Measurements from ENCODE around the gene PLEKHN1. TPM values are rescaled to one million over a fixed set of nuclear protein-coding genes. Genes with fewer than 3 reads are reported as not detected.
"Not testable (repeated sequence)": the region's sequence is repeated elsewhere in the genome, so short reads cannot be mapped to it uniquely, and the experiment has no call there.

Gene PLEKHN1
- total and polyA plus RNA-seq, 2 donors, result 1.1 to 4.2 TPM

GRCh38 chr1:975365-975764 is 9.1 kb downstream of the PLEKHN1 start:
- H3K4me1 ChIP-seq (ENCODE audit: insufficient read depth), result no peaks in the 10 kb centered on the region
- H3K4me3 ChIP-seq (ENCODE audit: low read depth, low read length), result no peak overlapping the region
- WGBS, result 75% methylated on average over 9 of the region's 9 CpGs
- no peaks in the 10 kb centered on the region for H3K36me3 ChIP-seq (ENCODE audit: insufficient read depth)
- H3K27ac ChIP-seq (ENCODE audit: low read depth), result no peak overlapping the region
- no peak for DNase-seq (ENCODE audit: extremely low spot score)

- H3K36me3 ChIP-seq (ENCODE audit: insufficient read depth), result no peaks in the 10 kb centered on the region
- H3K4me1 ChIP-seq (ENCODE audit: insufficient read depth), result no peaks in the 10 kb centered on the region
- peak overlapping the region; percentile 31 for H3K4me3 ChIP-seq (ENCODE audit: low read depth, low read length)
- peak overlapping the region; percentile 58 for H3K27ac ChIP-seq (ENCODE audit: low read depth)
- DNase-seq (ENCODE audit: extremely low spot score), result peak; percentile 32
- 5% methylated on average over 40 of the region's 40 CpGs for WGBS
These were observed 9.8 kb downstream of the PLEKHN1 start for GRCh38 chr1:975896-976683.

- H3K27ac ChIP-seq (ENCODE audit: low read depth); DNase-seq (ENCODE audit: extremely low spot score); H3K36me3 ChIP-seq (ENCODE audit: insufficient read depth); H3K4me3 ChIP-seq (ENCODE audit: low read depth, low read length); H3K4me1 ChIP-seq (ENCODE audit: insufficient read depth): not testable (repeated sequence)
- WGBS, result 56% methylated on average over 16 of the region's 39 CpGs
These were observed 10.5 kb downstream of the PLEKHN1 start for GRCh38 chr1:976791-977190.

- DNase-seq (ENCODE audit: extremely low spot score), result no peak
- H3K4me3 ChIP-seq (ENCODE audit: low read depth, low read length), result no peak overlapping the region
- no peaks in the 10 kb centered on the region for H3K36me3 ChIP-seq (ENCODE audit: insufficient read depth)
- no peak overlapping the region for H3K27ac ChIP-seq (ENCODE audit: low read depth)
- 87% methylated on average over 44 of the region's 44 CpGs for WGBS
- H3K4me1 ChIP-seq (ENCODE audit: insufficient read depth), result no peaks in the 10 kb centered on the region
These were observed 12.0 kb downstream of the PLEKHN1 start for GRCh38 chr1:978069-978834.

GRCh38 chr1:978835-979743 is 12.8 kb downstream of the PLEKHN1 start:
- 87% methylated on average over 60 of the region's 60 CpGs for WGBS
- H3K4me1 ChIP-seq (ENCODE audit: insufficient read depth), result no peaks in the 10 kb centered on the region

GRCh38 chr1:979744-980072 is 13.4 kb downstream of the PLEKHN1 start:
- WGBS, result 85% methylated on average over 9 of the region's 9 CpGs
- Histone ChIP-seq H3K4me1 (ENCODE audit: insufficient read depth) (no peaks in the 10 kb centered on the region), H3K27ac (ENCODE audit: low read depth) (no peak overlapping the region), H3K36me3 (ENCODE audit: insufficient read depth) (no peaks in the 10 kb centered on the region), H3K4me3 (ENCODE audit: low read depth, low read length) (no peak overlapping the region)
- no peak for DNase-seq (ENCODE audit: extremely low spot score)

More at GRCh38 chr1:978835-979743, 12.8 kb downstream of the PLEKHN1 start:
- Histone ChIP-seq H3K4me3 (ENCODE audit: low read depth, low read length) (no peak overlapping the region), H3K36me3 (ENCODE audit: insufficient read depth) (no peaks in the 10 kb centered on the region), H3K27ac (ENCODE audit: low read depth) (no peak overlapping the region)
- DNase-seq (ENCODE audit: extremely low spot score), result no peak

- Histone ChIP-seq H3K27ac (ENCODE audit: low read depth) (no peak overlapping the region), H3K4me3 (ENCODE audit: low read depth, low read length) (no peak overlapping the region), H3K4me1 (ENCODE audit: insufficient read depth) (no peaks in the 10 kb centered on the region), H3K36me3 (ENCODE audit: insufficient read depth) (no peaks in the 10 kb centered on the region)
- WGBS, result 75% methylated on average over 13 of the region's 13 CpGs
- DNase-seq (ENCODE audit: extremely low spot score), result no peak
These were observed 13.9 kb downstream of the PLEKHN1 start for GRCh38 chr1:980137-980571.

GRCh38 chr1:980602-981395 is 14.5 kb downstream of the PLEKHN1 start:
- Histone ChIP-seq H3K4me1 (ENCODE audit: insufficient read depth) (no peaks in the 10 kb centered on the region), H3K36me3 (ENCODE audit: insufficient read depth) (no peaks in the 10 kb centered on the region), H3K27ac (ENCODE audit: low read depth) (no peak overlapping the region), H3K4me3 (ENCODE audit: low read depth, low read length) (no peak overlapping the region)
- 66% methylated on average over 35 of the region's 35 CpGs for WGBS
- DNase-seq (ENCODE audit: extremely low spot score), result no peak

- Histone ChIP-seq H3K4me1 (ENCODE audit: insufficient read depth) (no peaks in the 10 kb centered on the region), H3K4me3 (ENCODE audit: low read depth, low read length) (no peak overlapping the region), H3K36me3 (ENCODE audit: insufficient read depth) (no peaks in the 10 kb centered on the region), H3K27ac (ENCODE audit: low read depth) (no peak overlapping the region)
- 76% methylated on average over 21 of the region's 21 CpGs for WGBS
- no peak for DNase-seq (ENCODE audit: extremely low spot score)
These were observed 15.2 kb downstream of the PLEKHN1 start for GRCh38 chr1:981491-981954.

- Histone ChIP-seq H3K36me3 (ENCODE audit: insufficient read depth) (no peaks in the 10 kb centered on the region), H3K4me1 (ENCODE audit: insufficient read depth) (no peaks in the 10 kb centered on the region), H3K4me3 (ENCODE audit: low read depth, low read length) (no peak within 1 kb of the TSS), H3K27ac (ENCODE audit: low read depth) (no peak within 1 kb of the TSS)
- DNase-seq (ENCODE audit: extremely low spot score), result no peak
- 65% methylated on average over 28 of the region's 28 CpGs for WGBS
These were observed 15.8 kb downstream of the PLEKHN1 start, which contains the start of gene PERM1 for GRCh38 chr1:981955-982558. TSS of gene PERM1 (minus strand) at chr1:982093. CDS start at chr1:981029, 1,064 bp downstream.

- no peak overlapping the region for H3K4me3 ChIP-seq (ENCODE audit: low read depth, low read length)
- WGBS, result 81% methylated on average over 43 of the region's 43 CpGs
- no peak overlapping the region for H3K27ac ChIP-seq (ENCODE audit: low read depth)
- no peaks in the 10 kb centered on the region for H3K4me1 ChIP-seq (ENCODE audit: insufficient read depth)
- DNase-seq (ENCODE audit: extremely low spot score), result no peak
- no peaks in the 10 kb centered on the region for H3K36me3 ChIP-seq (ENCODE audit: insufficient read depth)
These were observed 16.6 kb downstream of the PLEKHN1 start for GRCh38 chr1:982765-983436.
